ENCODE results near the gene ARHGEF19. TPM values are rescaled to one million over a fixed set of nuclear protein-coding genes. Genes with fewer than 3 reads are reported as not detected.

ARHGEF19 gene
- total and polyA plus RNA-seq, 7 donors, result 0.99 to 2.4 (median 1.3) TPM

DNA sequence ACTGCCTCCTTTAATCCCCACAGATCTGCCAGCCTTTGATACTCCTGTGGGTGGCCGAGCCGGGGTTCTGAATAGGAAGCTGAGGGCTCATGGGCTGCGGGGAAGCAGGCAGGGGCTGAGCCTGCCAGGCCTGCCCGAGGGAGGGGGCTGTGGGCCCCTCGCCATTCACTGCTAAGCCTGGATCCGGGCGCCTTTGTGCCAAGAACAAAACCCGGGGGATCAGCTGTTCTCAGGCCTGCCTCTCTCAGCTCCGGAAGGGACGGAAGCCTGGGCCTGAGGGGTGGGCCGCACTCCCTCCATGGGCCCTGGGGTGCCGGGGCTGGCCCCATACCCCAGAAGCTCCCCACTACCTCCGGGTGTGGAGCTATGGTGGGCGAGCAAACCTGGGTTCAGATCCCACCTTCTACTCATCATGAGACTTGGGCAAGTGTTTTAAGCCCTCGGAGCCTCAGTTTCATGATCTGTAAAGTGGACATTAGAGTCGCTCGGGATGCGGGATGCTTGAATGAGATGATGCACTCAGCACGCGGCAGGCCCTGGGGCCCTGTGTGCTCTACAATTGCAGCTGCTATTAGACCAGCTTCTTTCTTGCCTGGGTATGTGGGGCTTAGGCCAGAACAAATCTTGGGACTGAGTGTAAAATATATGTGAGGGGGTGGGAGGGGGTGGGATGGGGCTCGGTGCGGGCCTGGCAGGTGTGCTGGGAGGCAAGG, 37.4 kb downstream of the ARHGEF19 start:
- Histone ChIP-seq H3K4me1 (peaks cover 9% of the 10 kb centered on the region), H3K36me3 (ENCODE audit: insufficient read depth in 1 of 2, low read depth in 1 of 2) (no peaks in the 10 kb centered on the region), H3K9me3 (no peaks in the 10 kb centered on the region), H3K4me3 (no peak overlapping the region), H3K27ac (peak overlapping the region; percentile 67), H3K27me3 (ENCODE audit: insufficient read depth in 3 of 3, low read length in 2 of 3) (peaks cover 0 to 12% (median 0%) of the 10 kb centered on the region in 3 donors)
- intact Hi-C loops (cut with DNase I), result loop anchor here in 1 of 2 donors (5.0 kb wide), 1 partner anchor 178 kb away; no protein-coding TSS in a partner anchor
- 47 to 61% (median 57%) methylated on average over 16 to 22 of the region's 22 CpGs for WGBS, 3 donors
- TF ChIP-seq, protein P1, sequence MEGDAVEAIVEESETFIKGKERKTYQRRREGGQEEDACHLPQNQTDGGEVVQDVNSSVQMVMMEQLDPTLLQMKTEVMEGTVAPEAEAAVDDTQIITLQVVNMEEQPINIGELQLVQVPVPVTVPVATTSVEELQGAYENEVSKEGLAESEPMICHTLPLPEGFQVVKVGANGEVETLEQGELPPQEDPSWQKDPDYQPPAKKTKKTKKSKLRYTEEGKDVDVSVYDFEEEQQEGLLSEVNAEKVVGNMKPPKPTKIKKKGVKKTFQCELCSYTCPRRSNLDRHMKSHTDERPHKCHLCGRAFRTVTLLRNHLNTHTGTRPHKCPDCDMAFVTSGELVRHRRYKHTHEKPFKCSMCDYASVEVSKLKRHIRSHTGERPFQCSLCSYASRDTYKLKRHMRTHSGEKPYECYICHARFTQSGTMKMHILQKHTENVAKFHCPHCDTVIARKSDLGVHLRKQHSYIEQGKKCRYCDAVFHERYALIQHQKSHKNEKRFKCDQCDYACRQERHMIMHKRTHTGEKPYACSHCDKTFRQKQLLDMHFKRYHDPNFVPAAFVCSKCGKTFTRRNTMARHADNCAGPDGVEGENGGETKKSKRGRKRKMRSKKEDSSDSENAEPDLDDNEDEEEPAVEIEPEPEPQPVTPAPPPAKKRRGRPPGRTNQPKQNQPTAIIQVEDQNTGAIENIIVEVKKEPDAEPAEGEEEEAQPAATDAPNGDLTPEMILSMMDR (IDR thresholded peaks at IDR 0.05), result no peak
- ATAC-seq, result no peak
- no peak for DNase-seq

DNA sequence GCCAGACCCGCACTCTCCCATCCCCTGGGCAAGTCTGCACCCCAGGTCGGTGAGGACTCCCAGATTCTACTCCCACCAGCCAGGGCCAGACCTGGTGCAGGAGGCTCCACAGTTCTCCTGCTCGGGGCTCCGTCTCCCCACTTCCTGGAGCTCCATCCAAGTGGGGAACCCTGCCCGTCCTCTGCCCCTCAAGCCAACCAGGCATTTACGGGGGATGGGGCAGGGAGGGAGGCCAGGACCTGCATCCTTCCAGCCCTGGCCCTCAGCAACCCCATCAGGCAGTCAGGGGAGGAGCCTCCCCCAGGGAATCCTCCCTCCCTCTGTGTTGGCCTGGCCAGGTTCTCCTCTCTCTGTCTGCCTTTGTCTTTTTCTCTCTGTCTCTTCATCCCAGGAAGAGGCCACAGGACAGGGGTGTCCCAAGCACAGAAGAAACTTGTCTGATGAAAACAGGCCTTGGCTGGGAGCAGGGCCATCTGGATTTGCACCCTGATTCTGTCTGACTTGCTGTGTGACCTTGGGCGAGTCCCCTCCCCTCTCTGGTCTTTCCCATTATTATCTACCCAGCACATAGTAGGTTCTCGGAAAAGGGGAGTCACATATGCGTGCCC, 38.1 kb downstream of the ARHGEF19 start:
- peaks cover 0 to 18% (median 0%) of the 10 kb centered on the region in 3 donors for H3K27me3 ChIP-seq (ENCODE audit: insufficient read depth in 3 of 3, low read length in 2 of 3)
- no peak for DNase-seq
- H3K9me3 ChIP-seq, result no peaks in the 10 kb centered on the region
- 83 to 86% (median 84%) methylated on average over 9 of the region's 9 CpGs for WGBS, 3 donors
- H3K4me3 ChIP-seq, result no peak overlapping the region
- H3K27ac ChIP-seq, result no peak overlapping the region
- peaks cover 9% of the 10 kb centered on the region for H3K4me1 ChIP-seq
- no peaks in the 10 kb centered on the region for H3K36me3 ChIP-seq (ENCODE audit: insufficient read depth in 1 of 2, low read depth in 1 of 2)
- TF ChIP-seq, protein P1 (IDR thresholded peaks at IDR 0.05), result no peak
- intact Hi-C loops (cut with DNase I), result loop anchor here in 1 of 2 donors (5.0 kb wide), 1 partner anchor 177 kb away; no protein-coding TSS in a partner anchor
- no peak for ATAC-seq

DNA sequence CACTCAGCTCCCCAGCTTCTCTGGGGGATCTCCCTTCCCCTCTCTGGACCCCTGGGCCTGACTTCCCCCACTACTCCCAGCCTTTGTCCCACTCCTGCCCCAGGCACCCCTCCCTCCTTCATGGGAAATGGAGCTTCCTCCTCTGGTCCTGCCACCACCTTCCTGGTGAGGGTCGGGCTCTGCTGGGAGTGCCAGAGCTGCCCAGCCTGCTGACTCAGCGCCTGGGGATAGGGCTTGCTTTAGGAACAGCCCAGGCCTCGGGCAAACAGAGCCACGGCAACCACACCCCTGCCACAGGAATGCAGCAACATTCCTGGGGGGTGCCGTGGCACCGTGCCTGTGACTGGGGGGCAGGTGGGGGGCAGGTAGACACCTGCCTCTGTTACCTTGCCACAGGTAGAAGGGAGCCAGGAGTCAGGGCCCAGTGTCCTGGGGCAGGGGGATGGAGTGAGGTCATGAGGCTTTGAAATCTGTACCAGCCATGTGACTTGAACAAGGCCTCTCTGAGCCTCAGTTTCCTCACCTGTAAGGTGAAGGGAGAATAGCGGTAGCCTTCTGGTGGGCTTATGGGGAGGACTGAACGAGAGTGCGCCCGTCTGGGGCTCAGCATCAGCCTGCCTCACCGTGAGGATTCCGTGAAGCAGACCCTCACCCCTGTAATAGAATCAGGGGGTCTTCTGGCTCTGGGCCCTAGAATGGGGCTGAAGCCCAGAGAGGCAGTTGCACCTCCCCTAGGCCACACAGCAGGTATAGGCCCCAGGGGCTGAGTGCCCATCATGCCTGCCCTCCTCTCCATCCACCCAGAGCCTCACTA, 38.8 kb downstream of the ARHGEF19 start:
- intact Hi-C loops (cut with DNase I), result loop anchor here in 1 of 2 donors (5.0 kb wide), 1 partner anchor 176 kb away; no protein-coding TSS in a partner anchor
- Histone ChIP-seq H3K4me1 (peaks cover 9% of the 10 kb centered on the region), H3K27ac (no peak overlapping the region), H3K9me3 (no peaks in the 10 kb centered on the region), H3K36me3 (ENCODE audit: insufficient read depth in 1 of 2, low read depth in 1 of 2) (no peaks in the 10 kb centered on the region), H3K4me3 (no peak overlapping the region), H3K27me3 (ENCODE audit: insufficient read depth in 3 of 3, low read length in 2 of 3) (peaks cover 0 to 24% (median 2%) of the 10 kb centered on the region in 3 donors)
- TF ChIP-seq, protein P1 (IDR thresholded peaks at IDR 0.05), result no peak
- DNase-seq (no peak), ATAC-seq (no peak)
- WGBS, 3 donors, result 70 to 75% (median 72%) methylated on average over 12 of the region's 12 CpGs

GRCh38 chr1:16172964-16173446, 39.4 kb downstream of the ARHGEF19 start:
- no peak for ATAC-seq
- no peaks in the 10 kb centered on the region for H3K36me3 ChIP-seq (ENCODE audit: insufficient read depth in 1 of 2, low read depth in 1 of 2)
- TF ChIP-seq, protein P1 (IDR thresholded peaks at IDR 0.05), result no peak
- WGBS, 3 donors, result 89 to 93% (median 91%) methylated on average over 14 of the region's 14 CpGs
- H3K4me1 ChIP-seq, result peaks cover 10% of the 10 kb centered on the region
- peaks cover 0 to 29% (median 2%) of the 10 kb centered on the region in 3 donors for H3K27me3 ChIP-seq (ENCODE audit: insufficient read depth in 3 of 3, low read length in 2 of 3)
- H3K9me3 ChIP-seq, result no peaks in the 10 kb centered on the region
- no peak for DNase-seq
- H3K4me3 ChIP-seq, result no peak overlapping the region
- no peak overlapping the region for H3K27ac ChIP-seq
- intact Hi-C loops (cut with DNase I), result loop anchor here in 1 of 2 donors (5.0 kb wide), 1 partner anchor 176 kb away; no protein-coding TSS in a partner anchor
